ENCODE data around the gene MEGF11.

DNA sequence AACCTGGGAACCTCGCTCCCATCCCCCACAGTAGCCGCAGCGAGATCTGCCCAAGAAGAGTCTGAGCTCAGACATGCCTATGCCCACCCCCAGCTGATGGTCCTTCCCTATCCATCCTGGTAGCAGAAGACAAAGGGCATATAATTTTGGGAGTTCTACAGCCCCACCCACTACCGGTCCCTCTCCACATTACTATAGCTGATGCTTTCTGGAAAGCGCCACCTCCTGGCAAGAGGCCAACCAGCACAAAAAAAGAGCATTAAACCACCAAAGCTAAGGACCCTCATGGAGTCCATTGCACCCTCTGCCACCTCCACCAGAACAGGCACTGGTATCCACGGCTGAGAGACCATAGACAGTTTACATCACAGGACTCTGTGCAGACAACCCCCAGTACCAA lies 168.4 kb downstream of the MEGF11 start:
- TF ChIP-seq, protein P1, sequence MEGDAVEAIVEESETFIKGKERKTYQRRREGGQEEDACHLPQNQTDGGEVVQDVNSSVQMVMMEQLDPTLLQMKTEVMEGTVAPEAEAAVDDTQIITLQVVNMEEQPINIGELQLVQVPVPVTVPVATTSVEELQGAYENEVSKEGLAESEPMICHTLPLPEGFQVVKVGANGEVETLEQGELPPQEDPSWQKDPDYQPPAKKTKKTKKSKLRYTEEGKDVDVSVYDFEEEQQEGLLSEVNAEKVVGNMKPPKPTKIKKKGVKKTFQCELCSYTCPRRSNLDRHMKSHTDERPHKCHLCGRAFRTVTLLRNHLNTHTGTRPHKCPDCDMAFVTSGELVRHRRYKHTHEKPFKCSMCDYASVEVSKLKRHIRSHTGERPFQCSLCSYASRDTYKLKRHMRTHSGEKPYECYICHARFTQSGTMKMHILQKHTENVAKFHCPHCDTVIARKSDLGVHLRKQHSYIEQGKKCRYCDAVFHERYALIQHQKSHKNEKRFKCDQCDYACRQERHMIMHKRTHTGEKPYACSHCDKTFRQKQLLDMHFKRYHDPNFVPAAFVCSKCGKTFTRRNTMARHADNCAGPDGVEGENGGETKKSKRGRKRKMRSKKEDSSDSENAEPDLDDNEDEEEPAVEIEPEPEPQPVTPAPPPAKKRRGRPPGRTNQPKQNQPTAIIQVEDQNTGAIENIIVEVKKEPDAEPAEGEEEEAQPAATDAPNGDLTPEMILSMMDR (IDR thresholded peaks at IDR 0.05), result no peak
- TF ChIP-seq POLR2A (IDR thresholded peaks at IDR 0.05), result no peak
